HEK293 (cell line): Measurements from ENCODE around the gene FSCN2.

Experiments used
- GLIS1 ChIP-seq: fragments of 450-650 bp; formaldehyde crosslinking; IDR thresholded peaks from 2 replicates; pipeline ENCODE4 v1.5.1; 2016; ENCODE audit warnings: missing biosample characterization, missing genetic modification characterization
- HOXD13 ChIP-seq: sonication (generic); formaldehyde crosslinking; IDR thresholded peaks from 2 replicates; pipeline ENCODE4 v1.8.0; 2022; ENCODE audit warnings: missing genetic modification reagents, borderline replicate concordance
- SP3 ChIP-seq: fragments of 450-650 bp; formaldehyde crosslinking; IDR thresholded peaks from 2 replicates; pipeline ENCODE4 v1.5.1; 2016; ENCODE audit warnings: missing biosample characterization, missing genetic modification characterization
- ZBTB48 ChIP-seq: fragments of 450-650 bp; formaldehyde crosslinking; IDR thresholded peaks from 2 replicates; pipeline ENCODE4 v1.5.1; 2016; ENCODE audit warnings: missing biosample characterization, missing genetic modification characterization
- ZBTB7A ChIP-seq: fragments of 450-650 bp; formaldehyde crosslinking; IDR thresholded peaks from 2 replicates; pipeline ENCODE4 v1.5.1; 2016; ENCODE audit warnings: low read depth, missing biosample characterization, missing genetic modification characterization
- ZBTB8A ChIP-seq: fragments of 450-650 bp; formaldehyde crosslinking; IDR thresholded peaks from 2 replicates; pipeline ENCODE4 v1.5.1; 2016; ENCODE audit warnings: missing biosample characterization, missing genetic modification characterization
- ZFP41 ChIP-seq: fragments of 450-650 bp; formaldehyde crosslinking; IDR thresholded peaks from 2 replicates; pipeline ENCODE4 v1.5.1; 2016; ENCODE audit warnings: missing biosample characterization, missing genetic modification characterization, borderline replicate concordance
- ZFP69B ChIP-seq: fragments of 450-650 bp; formaldehyde crosslinking; IDR thresholded peaks from 2 replicates; pipeline ENCODE4 v1.5.1; 2016; ENCODE audit warnings: missing biosample characterization, missing genetic modification characterization
- ZNF132 ChIP-seq: fragments of 450-650 bp; formaldehyde crosslinking; IDR thresholded peaks from 2 replicates; pipeline ENCODE4 v1.5.1; 2017; ENCODE audit warnings: missing biosample characterization, missing genetic modification characterization, borderline replicate concordance
- ZNF2 ChIP-seq: fragments of 450-650 bp; formaldehyde crosslinking; IDR thresholded peaks from 2 replicates; pipeline ENCODE4 v1.5.1; 2016; ENCODE audit warnings: missing biosample characterization, missing genetic modification characterization
- ZNF394 ChIP-seq: fragments of 450-650 bp; formaldehyde crosslinking; IDR thresholded peaks from 2 replicates; pipeline ENCODE4 v1.5.1; 2016; ENCODE audit warnings: missing biosample characterization, missing genetic modification characterization, mild to moderate bottlenecking, moderate library complexity, borderline replicate concordance
- ZNF610 ChIP-seq: fragments of 450-650 bp; formaldehyde crosslinking; IDR thresholded peaks from 2 replicates; pipeline ENCODE4 v1.5.1; 2016; ENCODE audit warnings: missing biosample characterization, missing genetic modification characterization, borderline replicate concordance
- ZNF654 ChIP-seq: fragments of 450-650 bp; formaldehyde crosslinking; IDR thresholded peaks from 2 replicates; pipeline ENCODE4 v1.5.1; 2016; ENCODE audit warnings: low read depth, missing biosample characterization, missing genetic modification characterization
- ZNF707 ChIP-seq: fragments of 450-650 bp; formaldehyde crosslinking; IDR thresholded peaks from 2 replicates; pipeline ENCODE4 v1.5.1; 2016; ENCODE audit warnings: missing biosample characterization, missing genetic modification characterization
- ZNF76 ChIP-seq: fragments of 450-650 bp; formaldehyde crosslinking; IDR thresholded peaks from 2 replicates; pipeline ENCODE4; 2016; ENCODE audit warnings: low read depth, missing biosample characterization, missing genetic modification characterization, borderline replicate concordance
- ZNF777 ChIP-seq: fragments of 450-650 bp; formaldehyde crosslinking; IDR thresholded peaks from 2 replicates; pipeline ENCODE4 v1.5.1; 2017; ENCODE audit warnings: missing biosample characterization, missing genetic modification characterization, borderline replicate concordance
- TF ChIP-seq, protein P1 (sequence below): fragments of 450-650 bp; formaldehyde crosslinking; IDR thresholded peaks from 2 replicates; pipeline ENCODE4 v1.5.1; 2016; ENCODE audit warnings: missing biosample characterization, missing genetic modification characterization
- TF ChIP-seq, protein P2 (sequence below): sonication (generic); formaldehyde crosslinking; IDR thresholded peaks from 2 replicates; pipeline ENCODE4 v1.8.1; 2022; ENCODE audit warnings: mild to moderate bottlenecking, moderate library complexity, missing genetic modification reagents
- TF ChIP-seq, protein P3 (sequence below): fragments of 450-650 bp; formaldehyde crosslinking; optimal IDR thresholded peaks from 2 replicates; pipeline ENCODE3; 2016; ENCODE audit warnings: missing biosample characterization, mild to moderate bottlenecking, missing genetic modification characterization
- TF ChIP-seq, protein P4 (sequence below): fragments of 450-650 bp; formaldehyde crosslinking; IDR thresholded peaks from 2 replicates; pipeline ENCODE4 v1.5.1; 2016; ENCODE audit warnings: missing biosample characterization, missing genetic modification characterization
- TF ChIP-seq, protein P5 (sequence below): fragments of 450-650 bp; formaldehyde crosslinking; IDR thresholded peaks from 2 replicates; pipeline ENCODE4 v1.5.1; 2016; ENCODE audit warnings: missing biosample characterization, missing genetic modification characterization, low read depth
- TF ChIP-seq, protein P6 (sequence below): fragments of 450-650 bp; formaldehyde crosslinking; IDR thresholded peaks from 2 replicates; pipeline ENCODE4 v1.5.1; 2016; ENCODE audit warnings: missing biosample characterization, missing genetic modification characterization
- TF ChIP-seq, protein P7 (sequence below): fragments of 450-650 bp; formaldehyde crosslinking; IDR thresholded peaks from 2 replicates; pipeline ENCODE4 v1.5.1; 2016; ENCODE audit warnings: missing biosample characterization, missing genetic modification characterization
- TF ChIP-seq, protein P8 (sequence below): fragments of 450-650 bp; formaldehyde crosslinking; IDR thresholded peaks from 2 replicates; pipeline ENCODE4 v1.5.1; 2017; ENCODE audit warnings: missing biosample characterization, missing genetic modification characterization

FSCN2 gene

DNA sequence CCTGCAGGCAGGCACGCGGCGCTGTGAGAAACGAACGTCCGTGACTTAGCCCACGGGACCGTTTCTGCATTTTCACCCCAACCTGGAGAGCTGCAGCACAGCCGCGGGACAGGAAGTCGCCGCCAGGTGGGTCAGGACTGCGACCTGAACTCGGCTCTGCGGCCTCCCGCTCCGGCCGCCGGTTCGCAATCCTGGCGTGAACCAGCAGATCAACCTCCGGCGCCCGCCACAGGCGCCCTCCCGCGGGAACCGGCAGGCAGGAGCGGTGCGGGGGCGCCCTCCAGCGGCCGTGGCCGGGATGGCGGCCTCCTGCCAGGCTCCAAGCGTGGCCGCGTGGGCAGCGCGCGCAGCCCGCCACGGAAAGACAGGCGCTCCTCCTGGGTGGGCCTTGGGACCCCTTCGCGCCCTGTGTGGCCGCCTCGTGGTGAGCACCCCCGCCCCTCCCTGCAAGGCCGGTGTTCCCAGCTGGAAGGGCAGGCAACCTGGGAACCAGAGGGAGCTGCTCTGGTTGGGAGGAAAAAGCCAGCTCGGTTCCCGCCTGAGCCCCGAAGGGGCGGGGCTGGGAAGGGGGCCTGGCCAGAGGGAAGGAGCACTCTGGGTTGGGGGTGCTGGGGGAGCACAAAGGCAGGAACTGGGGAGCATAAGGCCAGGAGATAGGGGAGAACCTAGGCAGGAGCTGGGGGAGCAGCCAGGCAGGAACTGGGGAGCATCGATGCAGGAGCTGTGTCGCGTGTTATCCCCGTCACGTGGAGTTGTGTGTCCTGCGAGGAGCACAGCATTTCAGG, 43.8 kb upstream of the FSCN2 start (continued):
- peak; percentile 78 for TF ChIP-seq SP3
- TF ChIP-seq ZNF654 (tag by site-specific recombination) = peak; percentile 43
- TF ChIP-seq, protein P1, sequence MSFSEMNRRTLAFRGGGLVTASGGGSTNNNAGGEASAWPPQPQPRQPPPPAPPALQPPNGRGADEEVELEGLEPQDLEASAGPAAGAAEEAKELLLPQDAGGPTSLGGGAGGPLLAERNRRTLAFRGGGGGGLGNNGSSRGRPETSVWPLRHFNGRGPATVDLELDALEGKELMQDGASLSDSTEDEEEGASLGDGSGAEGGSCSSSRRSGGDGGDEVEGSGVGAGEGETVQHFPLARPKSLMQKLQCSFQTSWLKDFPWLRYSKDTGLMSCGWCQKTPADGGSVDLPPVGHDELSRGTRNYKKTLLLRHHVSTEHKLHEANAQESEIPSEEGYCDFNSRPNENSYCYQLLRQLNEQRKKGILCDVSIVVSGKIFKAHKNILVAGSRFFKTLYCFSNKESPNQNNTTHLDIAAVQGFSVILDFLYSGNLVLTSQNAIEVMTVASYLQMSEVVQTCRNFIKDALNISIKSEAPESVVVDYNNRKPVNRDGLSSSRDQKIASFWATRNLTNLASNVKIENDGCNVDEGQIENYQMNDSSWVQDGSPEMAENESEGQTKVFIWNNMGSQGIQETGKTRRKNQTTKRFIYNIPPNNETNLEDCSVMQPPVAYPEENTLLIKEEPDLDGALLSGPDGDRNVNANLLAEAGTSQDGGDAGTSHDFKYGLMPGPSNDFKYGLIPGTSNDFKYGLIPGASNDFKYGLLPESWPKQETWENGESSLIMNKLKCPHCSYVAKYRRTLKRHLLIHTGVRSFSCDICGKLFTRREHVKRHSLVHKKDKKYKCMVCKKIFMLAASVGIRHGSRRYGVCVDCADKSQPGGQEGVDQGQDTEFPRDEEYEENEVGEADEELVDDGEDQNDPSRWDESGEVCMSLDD (tag by site-specific recombination) = peak; percentile 80
- TF ChIP-seq, protein P2, sequence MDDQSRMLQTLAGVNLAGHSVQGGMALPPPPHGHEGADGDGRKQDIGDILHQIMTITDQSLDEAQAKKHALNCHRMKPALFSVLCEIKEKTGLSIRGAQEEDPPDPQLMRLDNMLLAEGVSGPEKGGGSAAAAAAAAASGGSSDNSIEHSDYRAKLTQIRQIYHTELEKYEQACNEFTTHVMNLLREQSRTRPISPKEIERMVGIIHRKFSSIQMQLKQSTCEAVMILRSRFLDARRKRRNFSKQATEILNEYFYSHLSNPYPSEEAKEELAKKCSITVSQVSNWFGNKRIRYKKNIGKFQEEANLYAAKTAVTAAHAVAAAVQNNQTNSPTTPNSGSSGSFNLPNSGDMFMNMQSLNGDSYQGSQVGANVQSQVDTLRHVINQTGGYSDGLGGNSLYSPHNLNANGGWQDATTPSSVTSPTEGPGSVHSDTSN (CRISPR knock-in tag) = peak; percentile 82
- peak; percentile 29; the same call in 1 of the 2 replicates for TF ChIP-seq ZFP69B
- no peak for TF ChIP-seq ZBTB7A
- TF ChIP-seq, protein P3, sequence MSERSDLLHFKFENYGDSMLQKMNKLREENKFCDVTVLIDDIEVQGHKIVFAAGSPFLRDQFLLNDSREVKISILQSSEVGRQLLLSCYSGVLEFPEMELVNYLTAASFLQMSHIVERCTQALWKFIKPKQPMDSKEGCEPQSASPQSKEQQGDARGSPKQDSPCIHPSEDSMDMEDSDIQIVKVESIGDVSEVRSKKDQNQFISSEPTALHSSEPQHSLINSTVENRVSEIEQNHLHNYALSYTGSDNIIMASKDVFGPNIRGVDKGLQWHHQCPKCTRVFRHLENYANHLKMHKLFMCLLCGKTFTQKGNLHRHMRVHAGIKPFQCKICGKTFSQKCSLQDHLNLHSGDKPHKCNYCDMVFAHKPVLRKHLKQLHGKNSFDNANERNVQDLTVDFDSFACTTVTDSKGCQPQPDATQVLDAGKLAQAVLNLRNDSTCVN (tag by site-specific recombination) = peak; percentile 82
- 0 out of 2 replicates have a peak, but pooled peaks have one; percentile 40 for TF ChIP-seq ZNF2
- TF ChIP-seq ZBTB8A = peak; percentile 88
- TF ChIP-seq, protein P4, sequence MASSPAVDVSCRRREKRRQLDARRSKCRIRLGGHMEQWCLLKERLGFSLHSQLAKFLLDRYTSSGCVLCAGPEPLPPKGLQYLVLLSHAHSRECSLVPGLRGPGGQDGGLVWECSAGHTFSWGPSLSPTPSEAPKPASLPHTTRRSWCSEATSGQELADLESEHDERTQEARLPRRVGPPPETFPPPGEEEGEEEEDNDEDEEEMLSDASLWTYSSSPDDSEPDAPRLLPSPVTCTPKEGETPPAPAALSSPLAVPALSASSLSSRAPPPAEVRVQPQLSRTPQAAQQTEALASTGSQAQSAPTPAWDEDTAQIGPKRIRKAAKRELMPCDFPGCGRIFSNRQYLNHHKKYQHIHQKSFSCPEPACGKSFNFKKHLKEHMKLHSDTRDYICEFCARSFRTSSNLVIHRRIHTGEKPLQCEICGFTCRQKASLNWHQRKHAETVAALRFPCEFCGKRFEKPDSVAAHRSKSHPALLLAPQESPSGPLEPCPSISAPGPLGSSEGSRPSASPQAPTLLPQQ (tag by site-specific recombination) = peak; percentile 48; the same call in 1 of the 2 replicates
- TF ChIP-seq HOXD13 (CRISPR knock-in tag) = no peak
- TF ChIP-seq, protein P5, sequence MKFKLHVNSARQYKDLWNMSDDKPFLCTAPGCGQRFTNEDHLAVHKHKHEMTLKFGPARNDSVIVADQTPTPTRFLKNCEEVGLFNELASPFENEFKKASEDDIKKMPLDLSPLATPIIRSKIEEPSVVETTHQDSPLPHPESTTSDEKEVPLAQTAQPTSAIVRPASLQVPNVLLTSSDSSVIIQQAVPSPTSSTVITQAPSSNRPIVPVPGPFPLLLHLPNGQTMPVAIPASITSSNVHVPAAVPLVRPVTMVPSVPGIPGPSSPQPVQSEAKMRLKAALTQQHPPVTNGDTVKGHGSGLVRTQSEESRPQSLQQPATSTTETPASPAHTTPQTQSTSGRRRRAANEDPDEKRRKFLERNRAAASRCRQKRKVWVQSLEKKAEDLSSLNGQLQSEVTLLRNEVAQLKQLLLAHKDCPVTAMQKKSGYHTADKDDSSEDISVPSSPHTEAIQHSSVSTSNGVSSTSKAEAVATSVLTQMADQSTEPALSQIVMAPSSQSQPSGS (tag by site-specific recombination) = no peak
- TF ChIP-seq ZNF707 (tag by site-specific recombination) = no peak
- TF ChIP-seq, protein P6, sequence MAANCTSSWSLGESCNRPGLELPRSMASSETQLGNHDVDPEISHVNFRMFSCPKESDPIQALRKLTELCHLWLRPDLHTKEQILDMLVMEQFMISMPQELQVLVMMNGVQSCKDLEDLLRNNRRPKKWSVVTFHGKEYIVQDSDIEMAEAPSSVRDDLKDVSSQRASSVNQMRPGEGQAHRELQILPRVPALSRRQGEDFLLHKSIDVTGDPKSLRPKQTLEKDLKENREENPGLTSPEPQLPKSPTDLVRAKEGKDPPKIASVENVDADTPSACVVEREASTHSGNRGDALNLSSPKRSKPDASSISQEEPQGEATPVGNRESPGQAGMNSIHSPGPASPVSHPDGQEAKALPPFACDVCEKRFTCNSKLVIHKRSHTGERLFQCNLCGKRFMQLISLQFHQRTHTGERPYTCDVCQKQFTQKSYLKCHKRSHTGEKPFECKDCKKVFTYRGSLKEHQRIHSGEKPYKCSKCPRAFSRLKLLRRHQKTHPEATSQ (tag by site-specific recombination) = 0 out of 2 replicates have a peak, but pooled peaks have one; percentile 18
- TF ChIP-seq, protein P7, sequence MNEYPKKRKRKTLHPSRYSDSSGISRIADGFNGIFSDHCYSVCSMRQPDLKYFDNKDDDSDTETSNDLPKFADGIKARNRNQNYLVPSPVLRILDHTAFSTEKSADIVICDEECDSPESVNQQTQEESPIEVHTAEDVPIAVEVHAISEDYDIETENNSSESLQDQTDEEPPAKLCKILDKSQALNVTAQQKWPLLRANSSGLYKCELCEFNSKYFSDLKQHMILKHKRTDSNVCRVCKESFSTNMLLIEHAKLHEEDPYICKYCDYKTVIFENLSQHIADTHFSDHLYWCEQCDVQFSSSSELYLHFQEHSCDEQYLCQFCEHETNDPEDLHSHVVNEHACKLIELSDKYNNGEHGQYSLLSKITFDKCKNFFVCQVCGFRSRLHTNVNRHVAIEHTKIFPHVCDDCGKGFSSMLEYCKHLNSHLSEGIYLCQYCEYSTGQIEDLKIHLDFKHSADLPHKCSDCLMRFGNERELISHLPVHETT (tag by site-specific recombination) = no peak
- TF ChIP-seq ZNF610 (tag by site-specific recombination) = peak; percentile 30; the same call in 1 of the 2 replicates
- TF ChIP-seq, protein P8, sequence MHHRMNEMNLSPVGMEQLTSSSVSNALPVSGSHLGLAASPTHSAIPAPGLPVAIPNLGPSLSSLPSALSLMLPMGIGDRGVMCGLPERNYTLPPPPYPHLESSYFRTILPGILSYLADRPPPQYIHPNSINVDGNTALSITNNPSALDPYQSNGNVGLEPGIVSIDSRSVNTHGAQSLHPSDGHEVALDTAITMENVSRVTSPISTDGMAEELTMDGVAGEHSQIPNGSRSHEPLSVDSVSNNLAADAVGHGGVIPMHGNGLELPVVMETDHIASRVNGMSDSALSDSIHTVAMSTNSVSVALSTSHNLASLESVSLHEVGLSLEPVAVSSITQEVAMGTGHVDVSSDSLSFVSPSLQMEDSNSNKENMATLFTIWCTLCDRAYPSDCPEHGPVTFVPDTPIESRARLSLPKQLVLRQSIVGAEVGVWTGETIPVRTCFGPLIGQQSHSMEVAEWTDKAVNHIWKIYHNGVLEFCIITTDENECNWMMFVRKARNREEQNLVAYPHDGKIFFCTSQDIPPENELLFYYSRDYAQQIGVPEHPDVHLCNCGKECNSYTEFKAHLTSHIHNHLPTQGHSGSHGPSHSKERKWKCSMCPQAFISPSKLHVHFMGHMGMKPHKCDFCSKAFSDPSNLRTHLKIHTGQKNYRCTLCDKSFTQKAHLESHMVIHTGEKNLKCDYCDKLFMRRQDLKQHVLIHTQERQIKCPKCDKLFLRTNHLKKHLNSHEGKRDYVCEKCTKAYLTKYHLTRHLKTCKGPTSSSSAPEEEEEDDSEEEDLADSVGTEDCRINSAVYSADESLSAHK (tag by site-specific recombination) = 0 out of 2 replicates have a peak, but pooled peaks have one; percentile 8
- TF ChIP-seq ZFP41 (tag by site-specific recombination) = no peak
- TF ChIP-seq ZBTB48 (tag by site-specific recombination) = no peak
- no peak for TF ChIP-seq ZNF132
- peak; percentile 79; the same call in 1 of the 2 replicates for TF ChIP-seq ZNF777 (tag by site-specific recombination)
- TF ChIP-seq GLIS1 (tag by site-specific recombination) = peak; percentile 80
- peak; percentile 28; the same call in 1 of the 2 replicates for TF ChIP-seq ZNF394 (tag by site-specific recombination)
- TF ChIP-seq ZNF76 (tag by site-specific recombination) = peak; percentile 31; the same call in 1 of the 2 replicates
